Fibroblast of the conjunctiva (primary cell): ENCODE results near the gene DNM3.

ENCODE experiments used
- DNase-seq: peaks from one replicate; pipeline ENCODE4 v3.0.0-alpha.2; 2010; ENCODE audit warnings: low read depth

The DNM3 gene

DNA sequence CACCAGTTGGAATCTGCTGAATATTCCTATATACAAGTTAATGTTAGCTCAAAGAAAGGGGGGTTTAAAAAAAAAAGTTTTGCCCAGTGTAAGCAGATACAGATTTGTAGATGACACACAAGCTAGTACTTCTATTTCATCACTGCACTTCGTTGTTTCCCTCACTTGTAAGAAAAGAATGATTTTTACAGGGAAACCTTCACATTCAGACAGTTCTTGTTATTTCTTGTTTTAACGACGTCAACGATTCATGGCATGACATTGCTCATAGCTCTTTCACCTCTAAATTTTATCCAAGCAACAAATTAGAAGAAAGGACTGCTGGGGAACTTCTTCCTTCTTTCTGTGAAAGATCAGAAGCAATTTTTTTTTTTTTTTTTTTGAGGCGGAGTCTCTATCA, 553.5 kb downstream of the DNM3 start:
- DNase-seq, result no peak

DNA sequence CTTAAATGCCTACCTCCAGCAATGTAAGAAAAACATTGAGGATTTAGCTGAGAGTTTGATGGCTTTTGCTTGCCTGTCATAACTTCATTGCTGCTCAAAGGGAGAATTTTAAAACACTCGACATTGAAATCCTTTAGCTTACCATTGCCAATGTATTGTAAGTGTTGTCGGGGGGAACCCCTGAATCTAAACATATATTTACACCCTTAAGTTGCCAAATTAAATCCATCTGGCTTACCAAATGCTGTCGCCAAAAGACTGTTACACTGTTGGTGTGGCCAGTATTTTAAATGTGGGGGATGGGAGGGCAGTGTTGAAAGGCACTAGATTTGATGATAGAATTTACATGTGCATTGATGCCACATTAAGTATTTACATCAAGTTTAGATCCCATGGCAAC, 554.3 kb downstream of the DNM3 start:
- no peak for DNase-seq

DNA sequence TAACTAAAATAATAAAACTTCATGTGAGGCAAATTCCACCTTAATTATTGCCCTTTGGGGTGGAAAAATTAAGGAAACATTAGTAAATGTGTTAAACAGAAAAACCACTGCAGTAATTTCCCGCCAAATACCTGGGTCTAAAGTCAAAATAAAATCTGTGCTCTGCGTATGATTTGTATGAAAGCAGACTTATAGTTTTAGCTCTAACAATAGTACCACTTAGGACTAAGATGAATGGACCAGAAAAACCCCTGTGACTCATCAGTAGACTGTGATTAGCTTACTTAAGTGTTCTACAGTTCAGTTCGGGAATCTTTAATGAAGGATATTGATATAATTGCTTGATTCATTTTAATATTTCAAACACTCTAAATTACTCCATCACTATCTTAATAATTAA, 555.9 kb downstream of the DNM3 start:
- no peak for DNase-seq

DNA sequence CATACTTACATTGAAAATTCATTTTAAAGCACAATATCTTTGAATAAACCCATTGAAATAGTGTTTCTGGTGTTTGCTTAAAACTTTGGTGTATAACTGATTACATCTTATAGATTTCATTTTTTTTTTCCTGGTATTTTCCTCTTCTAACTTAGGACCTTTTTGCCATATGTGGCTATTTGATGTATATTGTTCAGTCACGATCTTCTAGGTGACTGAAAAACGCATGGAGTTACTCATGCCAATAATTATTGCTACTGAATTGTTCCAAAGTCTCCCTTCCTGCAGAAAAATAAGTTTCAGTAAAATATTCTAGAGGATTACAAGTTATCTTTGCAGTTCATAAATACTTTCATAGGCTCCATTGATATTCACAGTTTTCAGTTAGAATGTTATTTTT, 556.3 kb downstream of the DNM3 start:
- no peak for DNase-seq

DNA sequence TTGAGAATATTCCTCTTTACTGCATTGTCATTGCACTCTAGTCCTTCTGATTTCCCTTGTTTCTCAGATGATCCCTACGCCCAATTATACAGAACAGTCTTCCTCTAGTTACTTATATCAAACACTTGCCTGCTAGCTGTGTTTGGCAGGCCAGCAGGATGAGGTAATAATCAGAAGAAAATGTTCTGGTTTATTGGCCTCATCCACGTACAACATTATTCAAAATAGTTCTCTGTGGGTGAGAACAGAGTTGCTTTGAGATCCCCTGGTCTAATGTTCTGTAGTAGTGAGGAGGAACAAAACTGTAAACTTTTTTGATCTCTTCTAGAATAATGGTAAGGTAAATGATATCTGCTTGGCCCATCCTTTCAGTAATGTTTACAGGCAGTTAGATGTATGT, 556.9 kb downstream of the DNM3 start:
- DNase-seq, result no peak

- DNase-seq, result peak; percentile 85
Measured at GRCh38 chr1:172398970-172399755, 557.9 kb downstream of the DNM3 start.

DNA sequence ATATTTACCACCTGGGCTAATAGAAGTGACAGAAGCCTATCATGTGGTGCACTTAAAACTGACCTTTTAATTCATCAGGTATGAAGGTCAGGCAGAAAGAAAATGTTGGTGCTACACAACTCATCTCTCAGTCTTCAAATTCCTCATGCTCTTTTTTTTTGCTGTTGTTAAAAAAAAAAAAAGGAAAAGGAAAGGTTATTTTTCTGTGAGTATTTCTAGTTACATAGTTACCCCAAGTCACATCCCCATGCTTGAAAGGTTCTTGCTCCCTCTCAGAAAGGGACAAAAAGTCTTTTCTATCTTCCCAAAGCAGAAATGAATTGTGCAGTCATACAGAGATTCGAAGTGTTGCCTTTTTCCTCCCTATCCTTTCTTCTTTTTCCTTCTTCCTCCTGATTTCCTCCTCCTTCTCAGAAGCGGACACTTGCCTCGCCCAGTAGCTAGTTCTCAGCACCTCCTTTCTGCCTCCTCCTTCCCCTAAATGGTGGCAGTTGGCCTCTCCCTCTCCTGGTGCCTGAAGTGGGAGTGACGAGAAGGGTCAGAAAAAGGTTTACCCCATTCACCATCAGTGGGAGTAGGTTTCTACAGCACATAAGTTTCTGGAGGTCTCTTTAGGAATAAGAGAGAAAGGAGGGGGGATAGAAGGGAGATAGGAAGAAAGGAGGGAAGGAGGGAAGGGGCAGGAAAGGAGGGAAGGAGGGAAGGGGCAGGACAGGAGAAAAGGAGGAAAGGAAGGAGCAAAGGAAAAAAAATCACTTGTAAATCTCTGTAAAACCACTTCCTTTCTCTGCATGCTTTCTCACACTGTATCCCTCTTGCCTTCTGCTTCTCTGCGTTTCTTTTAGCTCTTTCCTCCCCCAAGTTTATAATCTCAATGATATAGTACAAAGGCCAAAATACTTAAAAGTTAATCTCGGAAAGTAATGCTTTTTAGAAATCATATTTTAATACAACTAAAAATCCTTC, 558.7 kb downstream of the DNM3 start:
- no peak for DNase-seq

- DNase-seq, result no peak
Measured at GRCh38 chr1:172400722-172401105, 559.4 kb downstream of the DNM3 start.

- DNase-seq, result no peak
Measured at GRCh38 chr1:172401477-172401876, 560.2 kb downstream of the DNM3 start.

DNA sequence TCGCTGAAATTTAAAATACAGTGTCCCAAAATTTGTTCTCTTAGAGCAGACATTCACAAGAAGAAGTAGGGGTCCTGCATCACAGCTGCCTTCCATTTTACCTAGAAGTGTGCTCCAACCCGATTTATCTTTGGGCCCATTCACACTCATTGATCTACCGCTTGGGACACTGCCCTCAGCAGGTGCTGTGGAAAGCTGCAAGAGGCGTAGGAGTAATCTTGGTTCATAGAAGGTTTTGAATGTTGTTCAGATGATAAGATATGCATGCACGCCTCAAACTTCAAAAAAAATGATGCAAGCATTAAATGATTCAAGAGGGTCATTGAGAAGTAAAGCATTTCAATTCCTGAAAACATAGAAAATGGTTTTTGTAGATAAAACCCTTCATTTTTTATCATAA, 560.6 kb downstream of the DNM3 start:
- no peak for DNase-seq

DNA sequence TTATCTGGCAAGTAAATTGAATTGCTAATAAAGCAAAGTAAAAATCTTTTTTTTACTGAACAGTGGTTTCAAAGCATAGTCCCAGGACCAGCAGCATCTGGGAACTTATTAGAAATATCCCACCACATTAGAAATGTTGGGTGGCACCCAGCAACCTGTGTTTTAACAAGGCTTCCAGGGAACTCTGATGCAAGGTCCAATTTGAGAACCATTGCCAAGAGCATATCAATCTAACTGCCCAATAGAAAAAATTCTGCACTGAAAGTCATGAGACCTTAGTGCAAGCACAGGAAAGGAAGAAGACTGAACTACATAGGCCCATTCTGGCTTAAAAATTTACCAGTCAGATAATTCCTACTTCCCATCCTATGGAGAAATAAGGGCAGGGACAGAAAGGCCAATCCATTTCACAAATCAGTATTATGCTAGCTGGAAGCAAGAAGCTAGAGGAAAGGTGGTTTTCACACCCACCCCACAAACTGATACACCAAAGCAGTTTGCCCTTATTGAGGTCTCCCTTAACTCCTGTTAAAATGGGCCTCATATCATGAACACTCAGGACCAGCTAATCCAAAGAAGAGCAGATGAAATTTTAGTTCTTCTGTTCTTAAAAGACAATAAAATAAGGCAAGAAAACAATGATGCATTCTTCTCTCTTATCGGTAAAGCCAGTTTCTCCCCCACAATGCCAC, 561.7 kb downstream of the DNM3 start:
- no peak for DNase-seq

- DNase-seq, result no peak
Measured at GRCh38 chr1:172404121-172404520, 562.8 kb downstream of the DNM3 start.

DNA sequence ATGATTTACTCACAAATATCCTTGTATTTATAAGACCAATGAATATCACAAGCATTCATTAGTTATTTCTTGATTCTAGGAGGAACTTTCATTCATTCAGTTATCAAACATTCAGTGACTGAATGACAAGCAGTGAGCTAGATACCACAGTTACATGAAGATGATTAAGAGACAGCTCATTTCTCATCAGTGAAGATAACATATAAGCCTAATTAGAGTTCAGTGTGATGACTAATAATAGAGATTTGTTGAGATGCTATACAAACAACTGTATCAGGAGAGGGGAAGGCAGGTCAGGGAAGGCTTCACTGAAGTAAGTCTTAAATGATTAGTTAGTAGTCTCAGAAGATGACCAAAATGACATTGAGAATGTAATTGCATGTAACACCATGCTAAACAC, 564.6 kb downstream of the DNM3 start:
- no peak for DNase-seq

GRCh38 chr1:172406968-172407367, 565.7 kb downstream of the DNM3 start:
- no peak for DNase-seq

DNA sequence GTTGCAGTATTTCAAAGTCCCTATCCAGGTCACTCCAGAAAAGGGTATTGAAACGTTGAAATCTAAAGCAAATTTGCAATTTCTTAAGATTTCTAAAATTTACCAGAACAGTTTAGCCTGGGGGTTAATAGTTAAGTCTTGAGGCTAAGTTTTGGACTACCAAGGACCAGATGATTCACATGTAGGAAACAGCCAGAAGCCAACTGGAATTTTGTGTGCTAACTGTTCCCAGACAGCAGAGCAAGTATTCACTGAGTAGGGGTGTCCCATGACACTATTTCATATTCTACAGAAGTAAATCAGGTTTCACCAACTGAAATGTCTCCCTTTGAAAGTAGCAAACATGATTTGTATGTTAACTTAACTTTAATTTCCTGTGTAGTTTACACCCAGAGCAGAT, 567.7 kb downstream of the DNM3 start:
- DNase-seq, result no peak

- DNase-seq, result no peak
Measured at GRCh38 chr1:172410027-172410426, 568.7 kb downstream of the DNM3 start.

DNA sequence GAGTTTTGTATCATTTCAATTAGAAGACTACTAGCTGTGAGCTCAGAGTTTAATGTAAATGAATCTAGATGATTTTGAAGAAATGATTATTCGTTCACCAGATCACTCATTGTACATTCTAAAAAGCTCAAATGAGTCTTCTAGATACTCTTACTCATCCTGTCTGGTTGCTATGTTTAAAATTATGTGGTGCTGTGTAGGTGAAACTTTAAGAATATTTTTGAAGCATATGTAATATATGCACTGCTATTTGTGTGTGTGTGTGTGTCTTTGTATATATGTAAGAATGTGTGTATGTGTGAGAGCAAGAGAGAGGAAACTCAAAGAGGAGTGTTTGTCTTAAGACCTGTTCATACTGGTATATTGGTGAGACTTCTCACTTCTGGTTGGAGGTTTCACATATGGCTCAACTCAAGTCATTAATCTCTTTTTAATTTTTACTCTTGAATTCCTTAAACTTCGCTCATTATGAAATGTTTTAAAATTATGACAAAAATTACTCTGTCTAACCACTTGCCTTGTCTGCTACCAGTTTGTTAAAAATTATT, 570.6 kb downstream of the DNM3 start:
- no peak for DNase-seq

GRCh38 chr1:172414331-172414730, 573.0 kb downstream of the DNM3 start:
- no peak for DNase-seq

- no peak for DNase-seq
Measured at GRCh38 chr1:172416496-172417035, 575.3 kb downstream of the DNM3 start.

- no peak for DNase-seq
Measured at GRCh38 chr1:172417557-172417956, 576.3 kb downstream of the DNM3 start.

- DNase-seq, result no peak
Measured at GRCh38 chr1:172420385-172420784, 579.1 kb downstream of the DNM3 start, which contains the start of gene C1orf105. Gene C1orf105, plus strand, starts transcription at chr1:172420685. Its CDS starts 201 bp downstream, at chr1:172420886.
